H1 (cell line): ENCODE measurements around the gene GSTT2. TPM values are rescaled to one million over a fixed set of nuclear protein-coding genes. Genes with fewer than 3 reads are reported as not detected.

Experiments
- CTCF ChIA-PET: fragments of 300-600 bp; sonication (Branson Sonifier 250); formaldehyde crosslinking; loops from one replicate; lab custom pipeline; 2021; ENCODE audit not compliant: partially characterized antibody; lab: Charles Lee
- POLR2A ChIA-PET: fragments of 300-600 bp; sonication (Branson Sonifier 250); formaldehyde crosslinking; loops from one replicate; lab custom pipeline; 2021; ENCODE audit warnings: inconsistent platforms; ENCODE audit not compliant: partially characterized antibody; lab: Charles Lee
- DNase-seq, 2 experiments: peaks; one replicate each; pipeline versions ENCODE4 v3.0.0 to v3.0.0-alpha.2; 2010 to 2022; ENCODE audit warnings: low spot score in 2 of 2, low read depth in 1 of 2, mixed read lengths in 1 of 2
- FAIRE-seq: peaks from 2 replicates; lab custom pipeline; 2011; peaks lifted over from hg19 to GRCh38; lab: Jason Lieb, UNC
- H2AFZ ChIP-seq: 2 replicates; pipeline ENCODE4 v1.8.1; 2012; ENCODE audit warnings: low read length, inconsistent platforms
- H2AK5ac ChIP-seq: 2 replicates; pipeline ENCODE4 v1.6.1; 2013; ENCODE audit warnings: low read depth, low read length
- H2BK120ac ChIP-seq: replicated peaks from 2 replicates; pipeline ENCODE3; 2013; ENCODE audit warnings: low read depth, low read length, inconsistent platforms
- H2BK12ac ChIP-seq: 2 replicates; pipeline ENCODE4 v1.6.1; 2013; ENCODE audit warnings: low read depth, low read length
- H2BK15ac ChIP-seq: 2 replicates; pipeline ENCODE4 v1.6.1; 2013; ENCODE audit warnings: low read length
- H2BK20ac ChIP-seq: 2 replicates; pipeline ENCODE4 v1.6.1; 2013; ENCODE audit warnings: low read length
- H2BK5ac ChIP-seq: 2 replicates; pipeline ENCODE4 v1.6.1; 2013; ENCODE audit warnings: low read depth, low read length
- H3K14ac ChIP-seq: 2 replicates; pipeline ENCODE4 v1.6.1; 2013; ENCODE audit warnings: inconsistent platforms; ENCODE audit not compliant: insufficient read length
- H3K18ac ChIP-seq: 2 replicates; pipeline ENCODE4 v1.6.1; 2013; ENCODE audit warnings: low read length; ENCODE audit errors: extremely low read depth
- H3K23ac ChIP-seq: 2 replicates; pipeline ENCODE4 v1.6.1; 2013; ENCODE audit warnings: inconsistent platforms; ENCODE audit not compliant: insufficient read length
- H3K23me2 ChIP-seq: 2 replicates; pipeline ENCODE4 v1.6.1; 2013; ENCODE audit warnings: low read depth, low read length
- H3K27ac ChIP-seq: 2 replicates; pipeline ENCODE4 v1.6.1; 2011; ENCODE audit warnings: low read depth, low read length, inconsistent platforms
- H3K27me3 ChIP-seq, 4 experiments: replicated peaks in 1 of 4; 1 replicate in 1 of 4; 2 replicates in 3 of 4; pipeline versions ENCODE4 v1.6.1 to v1.8.1; 2011 to 2013; ENCODE audit warnings: low read length in 3 of 4, mild to moderate bottlenecking in 3 of 4, inconsistent platforms in 2 of 4, mixed read lengths in 2 of 4, moderate library complexity in 1 of 4; ENCODE audit not compliant: control insufficient read depth in 3 of 4, insufficient read depth in 3 of 4; ENCODE audit errors: extremely low read depth in 1 of 4
- H3K36me3 ChIP-seq, 4 experiments: 2 replicates each; pipeline versions ENCODE4 v1.6.1 to v1.8.1; 2011 to 2013; ENCODE audit warnings: mild to moderate bottlenecking in 4 of 4, low read length in 3 of 4, moderate library complexity in 2 of 4, control low read depth in 1 of 4, inconsistent platforms in 1 of 4; ENCODE audit not compliant: insufficient read depth in 4 of 4, control insufficient read depth in 2 of 4
- H3K4ac ChIP-seq: replicated peaks from 2 replicates; pipeline ENCODE3; 2013; ENCODE audit warnings: low read length, low read depth, mixed read lengths, inconsistent platforms; ENCODE audit not compliant: insufficient read length
- H3K4me1 ChIP-seq, 4 experiments: replicated peaks in 1 of 4; 1 replicate in 1 of 4; 2 replicates in 3 of 4; pipeline versions ENCODE4 v1.6.1 to v1.8.1; 2011 to 2013; ENCODE audit warnings: low read length in 3 of 4, inconsistent platforms in 2 of 4, mixed read lengths in 1 of 4; ENCODE audit not compliant: insufficient read depth in 4 of 4, control insufficient read depth in 3 of 4
- H3K4me2 ChIP-seq, 2 experiments: 2 replicates each; pipeline versions ENCODE4 v1.6.1 to v1.8.1; 2011 to 2013; ENCODE audit warnings: low read depth in 2 of 2, low read length in 2 of 2, control low read depth in 1 of 2, inconsistent platforms in 1 of 2, mild to moderate bottlenecking in 1 of 2; ENCODE audit not compliant: insufficient read depth in 1 of 2
- H3K4me3 ChIP-seq, 4 experiments: fragments of 200-600, 300-600 bp in 1 of 4; sonication (generic), shearing (Covaris generic), sonication (Bioruptor Twin) in 1 of 4; 2 replicates each; pipeline versions ENCODE4 v1.5.1 to v1.8.1; 2011 to 2016; ENCODE audit warnings: low read length in 4 of 4, low read depth in 3 of 4, control low read depth in 2 of 4, inconsistent platforms in 2 of 4, mild to moderate bottlenecking in 2 of 4, mixed read lengths in 1 of 4, moderate library complexity in 1 of 4; ENCODE audit not compliant: insufficient read depth in 2 of 4; ENCODE audit errors: extremely low read depth in 1 of 4
- H3K56ac ChIP-seq: replicated peaks from 2 replicates; pipeline ENCODE3; 2013; ENCODE audit warnings: low read depth, mild to moderate bottlenecking, mixed read lengths, low read length, inconsistent platforms; ENCODE audit not compliant: insufficient read length
- H3K79me1 ChIP-seq: 2 replicates; pipeline ENCODE4 v1.6.1; 2013; ENCODE audit warnings: low read depth, low read length, control low read depth
- H3K79me2 ChIP-seq, 2 experiments: 2 replicates each; pipeline versions ENCODE4 v1.6.1 to v1.8.1; 2012 to 2013; ENCODE audit warnings: low read length in 2 of 2, mild to moderate bottlenecking in 2 of 2, inconsistent platforms in 1 of 2; ENCODE audit not compliant: insufficient read depth in 2 of 2, control insufficient read depth in 1 of 2
- H3K9ac ChIP-seq, 4 experiments: replicated peaks in 1 of 4; 1 replicate in 1 of 4; 2 replicates in 3 of 4; pipeline versions ENCODE4 v1.6.1 to v1.8.1; 2011 to 2013; ENCODE audit warnings: low read depth in 3 of 4, low read length in 3 of 4, control low read depth in 2 of 4, mild to moderate bottlenecking in 2 of 4, moderate library complexity in 2 of 4, inconsistent platforms in 1 of 4; ENCODE audit errors: extremely low read depth in 1 of 4
- H3K9me3 ChIP-seq, 2 experiments: 2 replicates each; pipeline versions ENCODE4 v1.6.1 to v1.8.1; 2012 to 2013; ENCODE audit warnings: mild to moderate bottlenecking in 2 of 2, moderate library complexity in 2 of 2, control low read depth in 1 of 2, inconsistent platforms in 1 of 2, low read depth in 1 of 2, low read length in 1 of 2, mixed read lengths in 1 of 2; ENCODE audit not compliant: insufficient read depth in 2 of 2
- H4K20me1 ChIP-seq, 2 experiments: replicated peaks in 1 of 2; 2 replicates each; pipeline versions ENCODE3 to v1.8.1; 2011 to 2013; ENCODE audit warnings: inconsistent platforms in 2 of 2, low read length in 2 of 2, mild to moderate bottlenecking in 1 of 2; ENCODE audit not compliant: insufficient read depth in 2 of 2, control insufficient read depth in 1 of 2
- H4K5ac ChIP-seq: 2 replicates; pipeline ENCODE4 v1.6.1; 2013; ENCODE audit warnings: low read length, low read depth, mixed read lengths, inconsistent platforms; ENCODE audit not compliant: insufficient read length
- H4K8ac ChIP-seq: 2 replicates; pipeline ENCODE4 v1.8.0; 2013; ENCODE audit warnings: mild to moderate bottlenecking, moderate library complexity, low read length, inconsistent platforms; ENCODE audit not compliant: insufficient read depth; ENCODE audit errors: extremely low read depth
- H4K91ac ChIP-seq: replicated peaks from 2 replicates; pipeline ENCODE3; 2013; ENCODE audit warnings: low read length, mixed read lengths, inconsistent platforms; ENCODE audit not compliant: insufficient read length
- CHD1 ChIP-seq: IDR thresholded peaks from 2 replicates; pipeline ENCODE4 v1.6.1; 2012; ENCODE audit warnings: low read depth, low read length, improper control_type of control experiment
- CTBP2 ChIP-seq: IDR thresholded peaks from 2 replicates; pipeline ENCODE4 v1.7.0; 2011; ENCODE audit warnings: borderline replicate concordance, mild to moderate bottlenecking, moderate library complexity, mixed read lengths, low read length; ENCODE audit not compliant: insufficient read depth, insufficient read length
- EP300 ChIP-seq, 2 experiments: IDR thresholded peaks; 1 replicate in 1 of 2; 2 replicates in 1 of 2; pipeline ENCODE4 v1.6.1; 2011 to 2012; ENCODE audit warnings: low read depth in 2 of 2, low read length in 2 of 2, mild to moderate bottlenecking in 2 of 2, borderline replicate concordance in 1 of 2, inconsistent platforms in 1 of 2, moderate library complexity in 1 of 2
- MAFK ChIP-seq: IDR thresholded peaks from 2 replicates; pipeline ENCODE4 v1.6.1; 2012; ENCODE audit warnings: low read depth, mild to moderate bottlenecking, improper control_type of control experiment, low read length
- NRF1 ChIP-seq: IDR thresholded peaks from 2 replicates; pipeline ENCODE4 v1.6.1; 2011; ENCODE audit warnings: mild to moderate bottlenecking, low read depth, low read length, improper control_type of control experiment
- POLR2A ChIP-seq, 2 experiments: IDR thresholded peaks; 1 replicate in 1 of 2; 2 replicates in 1 of 2; pipeline ENCODE4 v1.6.1; 2011; ENCODE audit warnings: low read depth in 2 of 2, low read length in 2 of 2, mild to moderate bottlenecking in 2 of 2; ENCODE audit errors: control extremely low read depth in 1 of 2
- RBBP5 ChIP-seq: IDR thresholded peaks from 2 replicates; pipeline ENCODE4 v1.7.1; 2012; ENCODE audit warnings: low read depth, mild to moderate bottlenecking, inconsistent platforms, low read length, moderate library complexity, borderline replicate concordance
- RXRA ChIP-seq: IDR thresholded peaks from 2 replicates; pipeline ENCODE4 v1.6.1; 2011; ENCODE audit warnings: low read depth, mild to moderate bottlenecking, low read length, moderate library complexity; ENCODE audit not compliant: insufficient read depth
- TAF1 ChIP-seq: IDR thresholded peaks from 2 replicates; pipeline ENCODE4 v1.6.1; 2011; ENCODE audit warnings: mild to moderate bottlenecking, low read depth, low read length
- TAF7 ChIP-seq: optimal IDR thresholded peaks from 2 replicates; pipeline ENCODE3; 2011; ENCODE audit warnings: low read depth, mild to moderate bottlenecking, inconsistent platforms, low read length, moderate library complexity, borderline replicate concordance
- TEAD4 ChIP-seq: IDR thresholded peaks from 2 replicates; pipeline ENCODE4 v1.6.1; 2012; ENCODE audit warnings: low read depth, low read length, inconsistent platforms, mixed read lengths
- WGBS, 2 experiments: shearing (Covaris generic) in 1 of 2; methylation state at CpG; one replicate each; pipeline versions ENCODE4 v1.1.6 to v1.1.7; 2013 to 2015; ENCODE audit warnings: low lambda C conversion rate in 2 of 2, mixed read lengths in 2 of 2, inconsistent platforms in 1 of 2, low coverage in 1 of 2, missing lambda C conversion rate in 1 of 2; ENCODE audit not compliant: insufficient replicate concordance in 2 of 2, insufficient coverage in 1 of 2, insufficient read length in 1 of 2; ENCODE audit errors: extremely low coverage in 1 of 2, missing lambda C conversion rate in 1 of 2; 5-methylcytosine and 5-hydroxymethylcytosine counted together
- polyA plus RNA-seq, 7 experiments: library from polyadenylated mRNA; depleted of rRNA in 3 of 7; stranded (reverse) in 5 of 7; unstranded in 2 of 7; fragments of >200 nt in 5 of 7; fragments of 200-250 nt in 2 of 7; gene quantifications; 1 replicate in 5 of 7; 2 replicates in 1 of 7; 4 replicates in 1 of 7; pipeline versions ENCODE4 v1.2.1 to v1.2.3, GENCODE V29; 2011 to 2013; ENCODE audit warnings: missing spikeins in 2 of 7, mixed read lengths in 2 of 7
- total RNA-seq: library from RNA; stranded (reverse); fragmentation: NEBNext Ultra II Directional; extraction: Animal tissue kit (Norgen Biotek cat#: 25700); gene quantifications from 2 replicates; pipeline ENCODE4 v1.2.1, GENCODE V29; 2021
- TF ChIP-seq, protein P1 (sequence below): IDR thresholded peaks from 2 replicates; pipeline ENCODE4 v1.6.1; 2012; ENCODE audit warnings: inconsistent platforms

GSTT2 gene
- total and polyA plus RNA-seq, 2 of the 8 experiments (the other 6 are each of a cell fraction or from before 2014, with no cell fraction given): 1.1 to 1.5 TPM

GRCh38 chr22:24009227-24010017 lies 29.5 kb downstream of the GSTT2 start:
- no peak overlapping the region for H3K14ac ChIP-seq
- H3K18ac ChIP-seq: no peak overlapping the region
- H3K27me3 ChIP-seq: no peaks in the 10 kb centered on the region; a peak in 2 of 7 replicates
- H2AFZ ChIP-seq: peak overlapping the region; percentile 82
- ChIA-PET POLR2A (interaction anchor here (1.6 kb wide), 1 partner anchor 31 kb away, joined by 3 read pairs; no protein-coding TSS in a partner anchor), CTCF (interaction anchor here (0.6 to 1.4 kb wide), 2 partner anchors 169 to 187 kb away, joined by 4 to 5 read pairs; no protein-coding TSS in a partner anchor)
- no peak overlapping the region for H3K9ac ChIP-seq
- H2AK5ac ChIP-seq: no peak overlapping the region
- no peaks in the 10 kb centered on the region for H4K20me1 ChIP-seq
- H2BK120ac ChIP-seq: no peak overlapping the region
- DNase-seq (no peak), FAIRE-seq (no peak)
- no peak overlapping the region for H2BK5ac ChIP-seq
- H3K4me3 ChIP-seq: no peak overlapping the region
- peaks cover 0 to 3% (median 2%) of the 10 kb centered on the region in 4 experiments; a peak in 4 of 7 replicates for H3K4me1 ChIP-seq
- no peak overlapping the region for H2BK20ac ChIP-seq
- H3K23me2 ChIP-seq: peaks cover 6% of the 10 kb centered on the region; the same call in 1 of the 2 replicates
- no peak overlapping the region for H4K5ac ChIP-seq
- no peaks in the 10 kb centered on the region for H3K36me3 ChIP-seq
- peaks cover 0 to 25% of the 10 kb centered on the region in 2 experiments; a peak in 2 of 4 replicates for H3K79me2 ChIP-seq
- no peak overlapping the region for H4K8ac ChIP-seq
- no peak overlapping the region for H3K27ac ChIP-seq
- H3K56ac ChIP-seq: no peak overlapping the region
- no peak overlapping the region for H3K23ac ChIP-seq
- no peak overlapping the region for H3K4ac ChIP-seq
- no peak overlapping the region for H2BK12ac ChIP-seq
- WGBS, 2 experiments: 85% methylated on average over 7 of the region's 7 CpGs; no CpG with 5 or more reads in 1 of the 2 experiments
- no peak overlapping the region for H4K91ac ChIP-seq
- no peak overlapping the region for H3K4me2 ChIP-seq
- H2BK15ac ChIP-seq: no peak overlapping the region; the same call in 1 of the 2 replicates
- no peaks in the 10 kb centered on the region for H3K9me3 ChIP-seq
- peaks cover 4% of the 10 kb centered on the region for H3K79me1 ChIP-seq
- TF ChIP-seq MAFK (no peak), CTBP2 (no peak), TAF1 (no peak), TAF7 (no peak), RBBP5 (no peak), POLR2A (IDR thresholded peaks at IDR 0.05; ENCODE audit: control extremely low read depth in 1 of 2, low read depth in 2 of 2, low read length in 2 of 2) (no peak), NRF1 (no peak), RXRA (no peak), EP300 (IDR thresholded peaks at IDR 0.05; ENCODE audit: borderline replicate concordance in 1 of 2, low read depth in 2 of 2, low read length in 2 of 2) (no peak), TEAD4 (no peak), CHD1 (no peak)
- TF ChIP-seq, protein P1, sequence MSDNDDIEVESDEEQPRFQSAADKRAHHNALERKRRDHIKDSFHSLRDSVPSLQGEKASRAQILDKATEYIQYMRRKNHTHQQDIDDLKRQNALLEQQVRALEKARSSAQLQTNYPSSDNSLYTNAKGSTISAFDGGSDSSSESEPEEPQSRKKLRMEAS: no peak
